Subcutaneous adipose tissue (tissue), 4 donors: ENCODE results near the gene REXO1. TPM values are rescaled to one million over a fixed set of nuclear protein-coding genes. Genes with fewer than 3 reads are reported as not detected.

Experiments used
- CTCF ChIP-seq: fragments of 450-650 bp; IDR thresholded peaks from one replicate; pipeline ENCODE4 v1.5.1; 2016; ENCODE audit warnings: low read depth, mild to moderate bottlenecking, control low read depth, antibody characterized with exemption, moderate library complexity
- total RNA-seq, 4 donors: library from RNA; depleted of rRNA; stranded (reverse); fragments of >200 nt; gene quantifications; one replicate each; pipeline ENCODE4 v1.1.0, GENCODE V29; 2016

The REXO1 gene
- total RNA-seq, 4 donors from 2014 or later, result 12.3 to 30.5 (median 20.1) TPM

- TF ChIP-seq CTCF, result no peak
These were observed 36.0 kb upstream of the REXO1 start for GRCh38 chr19:1884291-1884718.

GRCh38 chr19:1883784-1884183 lies 35.5 kb upstream of the REXO1 start:
- TF ChIP-seq CTCF, result no peak

GRCh38 chr19:1882786-1883692 lies 34.8 kb upstream of the REXO1 start:
- no peak for TF ChIP-seq CTCF

GRCh38 chr19:1882089-1882785 lies 34.0 kb upstream of the REXO1 start:
- no peak for TF ChIP-seq CTCF

GRCh38 chr19:1880611-1881392 lies 32.5 kb upstream of the REXO1 start:
- no peak for TF ChIP-seq CTCF

GRCh38 chr19:1875646-1876495 lies 27.6 kb upstream of the REXO1 start:
- no peak for TF ChIP-seq CTCF
